Muscle layer of duodenum (tissue), 2 donors: ENCODE measurements around the gene SULF2.

Experiments used
- H3K27ac ChIP-seq: one replicate; pipeline ENCODE4 v1.7.0; 2013; ENCODE audit warnings: mild to moderate bottlenecking, low read length
- H3K27me3 ChIP-seq: one replicate; pipeline ENCODE4 v1.7.0; 2013; ENCODE audit warnings: low read depth, mild to moderate bottlenecking, control low read depth, low read length
- H3K36me3 ChIP-seq, 2 donors: one replicate each; pipeline ENCODE4 v1.7.0; 2013; ENCODE audit warnings: low read length in 2 of 2, control low read depth in 1 of 2, mild to moderate bottlenecking in 1 of 2; ENCODE audit not compliant: insufficient read depth in 2 of 2, control insufficient read depth in 1 of 2
- H3K4me1 ChIP-seq, 2 donors: one replicate each; pipeline ENCODE4 v1.7.0; 2013; ENCODE audit warnings: low read length in 2 of 2, mild to moderate bottlenecking in 2 of 2, control low read depth in 1 of 2, moderate library complexity in 1 of 2; ENCODE audit not compliant: insufficient read depth in 2 of 2, control insufficient read depth in 1 of 2
- H3K4me3 ChIP-seq, 2 donors: one replicate each; pipeline ENCODE4 v1.7.0; 2013; ENCODE audit warnings: low read length in 2 of 2, low read depth in 1 of 2, mild to moderate bottlenecking in 1 of 2
- H3K9me3 ChIP-seq, 2 donors: one replicate each; pipeline ENCODE4 v1.7.0; 2013; ENCODE audit warnings: low read length in 2 of 2, control low read depth in 1 of 2, mild to moderate bottlenecking in 1 of 2; ENCODE audit not compliant: control insufficient read depth in 1 of 2
- donor health status: healthy.

Gene SULF2

GRCh38 chr20:47660983-47661700, 124.1 kb downstream of the SULF2 start:
- Histone ChIP-seq H3K27me3 (no peaks in the 10 kb centered on the region), H3K4me3 (no peak overlapping the region), H3K36me3 (peaks cover 23 to 42% of the 10 kb centered on the region in 2 donors), H3K4me1 (peaks cover 8 to 9% of the 10 kb centered on the region in 2 donors), H3K9me3 (no peaks in the 10 kb centered on the region), H3K27ac (no peak overlapping the region)

GRCh38 chr20:47660602-47660905, 124.7 kb downstream of the SULF2 start:
- Histone ChIP-seq H3K4me1 (peaks cover 8 to 9% of the 10 kb centered on the region in 2 donors), H3K27me3 (no peaks in the 10 kb centered on the region), H3K36me3 (peaks cover 20 to 41% of the 10 kb centered on the region in 2 donors), H3K9me3 (no peaks in the 10 kb centered on the region), H3K4me3 (no peak overlapping the region), H3K27ac (no peak overlapping the region)

- Histone ChIP-seq H3K4me3 (no peak overlapping the region), H3K36me3 (peaks cover 22 to 38% of the 10 kb centered on the region in 2 donors), H3K9me3 (no peaks in the 10 kb centered on the region), H3K27ac (no peak overlapping the region), H3K4me1 (peaks cover 8 to 9% of the 10 kb centered on the region in 2 donors), H3K27me3 (no peaks in the 10 kb centered on the region)
Observed at GRCh38 chr20:47659904-47660601, 125.2 kb downstream of the SULF2 start.

- Histone ChIP-seq H3K4me1 (peaks cover 0 to 6% of the 10 kb centered on the region in 2 donors), H3K27me3 (no peaks in the 10 kb centered on the region), H3K27ac (no peak overlapping the region), H3K4me3 (no peak overlapping the region), H3K36me3 (peaks cover 51 to 53% of the 10 kb centered on the region in 2 donors), H3K9me3 (no peaks in the 10 kb centered on the region)
Observed at GRCh38 chr20:47656318-47656717, 129.0 kb downstream of the SULF2 start.

GRCh38 chr20:47655635-47656034, 129.6 kb downstream of the SULF2 start:
- H3K36me3 ChIP-seq, result peaks cover 54 to 57% of the 10 kb centered on the region in 2 donors

GRCh38 chr20:47654370-47654769, 130.9 kb downstream of the SULF2 start:
- Histone ChIP-seq H3K27me3 (no peaks in the 10 kb centered on the region), H3K36me3 (peaks cover 55 to 56% of the 10 kb centered on the region in 2 donors), H3K27ac (no peak overlapping the region), H3K4me1 (no peaks in the 10 kb centered on the region), H3K4me3 (no peak overlapping the region), H3K9me3 (no peaks in the 10 kb centered on the region)

More at GRCh38 chr20:47655635-47656034, 129.6 kb downstream of the SULF2 start:
- no peak overlapping the region for H3K27ac ChIP-seq
- H3K27me3 ChIP-seq, result no peaks in the 10 kb centered on the region
- no peaks in the 10 kb centered on the region for H3K9me3 ChIP-seq
- H3K4me1 ChIP-seq, result peaks cover 0 to 6% of the 10 kb centered on the region in 2 donors
- no peak overlapping the region for H3K4me3 ChIP-seq

GRCh38 chr20:47653869-47654268, 131.4 kb downstream of the SULF2 start:
- no peak overlapping the region for H3K27ac ChIP-seq
- H3K36me3 ChIP-seq, result peaks cover 55 to 56% of the 10 kb centered on the region in 2 donors
- H3K9me3 ChIP-seq, result no peaks in the 10 kb centered on the region
- H3K4me1 ChIP-seq, result no peaks in the 10 kb centered on the region
- no peak overlapping the region for H3K4me3 ChIP-seq
- H3K27me3 ChIP-seq, result no peaks in the 10 kb centered on the region

- Histone ChIP-seq H3K4me3 (no peak overlapping the region), H3K9me3 (no peaks in the 10 kb centered on the region), H3K27ac (no peak overlapping the region), H3K27me3 (no peaks in the 10 kb centered on the region), H3K36me3 (peaks cover 52 to 54% of the 10 kb centered on the region in 2 donors), H3K4me1 (no peaks in the 10 kb centered on the region)
Observed at GRCh38 chr20:47652794-47653193, 132.5 kb downstream of the SULF2 start.

- Histone ChIP-seq H3K4me3 (no peak overlapping the region), H3K9me3 (no peaks in the 10 kb centered on the region), H3K27ac (no peak overlapping the region), H3K27me3 (no peaks in the 10 kb centered on the region), H3K4me1 (no peaks in the 10 kb centered on the region), H3K36me3 (peaks cover 51 to 54% of the 10 kb centered on the region in 2 donors)
Observed at GRCh38 chr20:47652301-47652700, 133.0 kb downstream of the SULF2 start.

- Histone ChIP-seq H3K36me3 (peaks cover 42 to 55% of the 10 kb centered on the region in 2 donors), H3K4me1 (no peaks in the 10 kb centered on the region), H3K4me3 (no peak overlapping the region), H3K27ac (no peak overlapping the region), H3K27me3 (no peaks in the 10 kb centered on the region), H3K9me3 (no peaks in the 10 kb centered on the region)
Observed at GRCh38 chr20:47648943-47649342, 136.3 kb downstream of the SULF2 start.

GRCh38 chr20:47647994-47648393, 137.3 kb downstream of the SULF2 start:
- H3K4me1 ChIP-seq, result no peaks in the 10 kb centered on the region
- no peaks in the 10 kb centered on the region for H3K27me3 ChIP-seq
- H3K9me3 ChIP-seq, result no peaks in the 10 kb centered on the region
- H3K27ac ChIP-seq, result no peak overlapping the region
- no peak overlapping the region for H3K4me3 ChIP-seq
- peaks cover 37 to 53% of the 10 kb centered on the region in 2 donors for H3K36me3 ChIP-seq
